ENCODE measurements around the gene GPATCH1. TPM values are rescaled to one million over a fixed set of nuclear protein-coding genes. Genes with fewer than 3 reads are reported as not detected.

The GPATCH1 gene
- total and polyA plus RNA-seq, 10 of the 15 experiments (the other 5 are each of a cell fraction or from before 2014, with no cell fraction given), result 4.5 to 9.6 (median 7.2) TPM

DNA sequence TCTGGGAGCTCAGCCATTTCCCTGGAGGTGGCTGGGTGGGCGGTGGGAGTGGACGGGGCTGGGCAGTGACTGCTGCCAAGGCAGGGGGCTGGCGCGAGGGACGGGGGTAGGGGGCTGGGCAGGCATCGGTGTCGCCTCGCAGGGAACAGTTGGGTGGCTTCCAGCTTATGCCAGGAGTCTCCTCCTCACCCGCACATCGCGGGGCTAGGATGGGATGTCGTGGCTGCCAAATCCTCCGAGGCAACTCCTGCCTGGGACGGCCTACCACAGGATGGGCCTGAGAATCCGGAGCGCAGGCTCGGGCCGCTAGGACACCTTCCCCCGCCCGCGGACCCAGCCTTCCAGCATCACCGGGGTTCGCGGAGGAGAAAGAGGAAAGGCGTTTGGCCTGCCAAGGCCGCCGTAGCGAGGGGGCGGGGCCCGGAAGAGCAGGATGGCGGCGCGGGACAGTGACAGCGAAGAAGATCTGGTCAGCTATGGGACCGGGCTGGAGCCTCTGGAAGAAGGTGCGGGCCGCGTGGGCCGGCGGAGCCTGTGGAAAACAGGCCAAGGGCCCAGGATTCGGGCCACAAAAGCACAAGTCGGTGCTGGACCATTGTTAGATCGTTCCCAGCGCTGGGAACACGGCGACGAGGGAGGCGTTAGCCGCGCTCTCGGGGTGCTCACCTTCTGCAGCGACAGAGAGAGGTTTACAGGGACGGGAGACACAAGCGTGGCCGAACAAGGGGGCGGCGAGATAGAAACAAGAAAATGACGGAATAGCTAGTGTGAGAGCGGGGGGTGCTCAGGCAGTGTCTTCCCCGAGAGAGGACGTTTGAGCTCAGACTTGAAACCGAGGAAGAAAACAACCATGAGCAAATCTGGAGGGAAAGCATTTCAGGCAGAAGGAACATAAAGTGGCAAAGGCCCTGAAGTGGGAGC lies at the start of gene GPATCH1 (continued):
- TF ChIP-seq EED (IDR thresholded peaks at IDR 0.05; ENCODE audit: low read depth) (peak; percentile 36; the same call in 1 of the 2 replicates), BACH1 (IDR thresholded peaks at IDR 0.05; ENCODE audit: borderline replicate concordance) (peak; percentile 49; the same call in 1 of the 2 replicates), IKZF2 (IDR thresholded peaks at IDR 0.05) (peak in 1 of 2 experiments; percentile 47; a peak in 1 of 4 replicates), ZZZ3 (IDR thresholded peaks at IDR 0.05; ENCODE audit: control insufficient read depth, insufficient read length, low read depth) (no peak), ELK1 (IDR thresholded peaks at IDR 0.05; ENCODE audit: low read depth, low read length) (peak; percentile 70), SIN3A (IDR thresholded peaks at IDR 0.05; ENCODE audit: low read depth, low read length) (peak; percentile 90), FOS (IDR thresholded peaks at IDR 0.05; ENCODE audit: borderline replicate concordance, extremely low read depth, insufficient read length) (no peak), HCFC1 (IDR thresholded peaks at IDR 0.05; ENCODE audit: low read length) (peak; percentile 68), DPF2 (IDR thresholded peaks at IDR 0.05) (0 out of 2 replicates have a peak, but pooled peaks have one; percentile 34), IKZF1 (conservative IDR thresholded peaks at IDR 0.05) (peak; percentile 80), TAF1 (IDR thresholded peaks at IDR 0.05; ENCODE audit: borderline replicate concordance, low read depth, low read length) (peak; percentile 85; the same call in 1 of the 2 replicates), POLR2AphosphoS5 (IDR thresholded peaks at IDR 0.05; ENCODE audit: low read length) (peak; percentile 76; the same call in 1 of the 2 replicates), YY1 (IDR thresholded peaks at IDR 0.05; ENCODE audit: low read depth, low read length) (peak; percentile 94), SP1 (IDR thresholded peaks at IDR 0.05; ENCODE audit: low read depth, low read length) (peak; percentile 90), JUNB (IDR thresholded peaks at IDR 0.05) (no peak), SMARCA5 (IDR thresholded peaks at IDR 0.05) (0 out of 2 replicates have a peak, but pooled peaks have one; percentile 46)
- TF ChIP-seq, protein P1, sequence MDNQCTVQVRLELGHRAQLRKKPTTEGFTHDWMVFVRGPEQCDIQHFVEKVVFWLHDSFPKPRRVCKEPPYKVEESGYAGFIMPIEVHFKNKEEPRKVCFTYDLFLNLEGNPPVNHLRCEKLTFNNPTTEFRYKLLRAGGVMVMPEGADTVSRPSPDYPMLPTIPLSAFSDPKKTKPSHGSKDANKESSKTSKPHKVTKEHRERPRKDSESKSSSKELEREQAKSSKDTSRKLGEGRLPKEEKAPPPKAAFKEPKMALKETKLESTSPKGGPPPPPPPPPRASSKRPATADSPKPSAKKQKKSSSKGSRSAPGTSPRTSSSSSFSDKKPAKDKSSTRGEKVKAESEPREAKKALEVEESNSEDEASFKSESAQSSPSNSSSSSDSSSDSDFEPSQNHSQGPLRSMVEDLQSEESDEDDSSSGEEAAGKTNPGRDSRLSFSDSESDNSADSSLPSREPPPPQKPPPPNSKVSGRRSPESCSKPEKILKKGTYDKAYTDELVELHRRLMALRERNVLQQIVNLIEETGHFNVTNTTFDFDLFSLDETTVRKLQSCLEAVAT (IDR thresholded peaks at IDR 0.05), result peak; percentile 64
- TF ChIP-seq, protein P2, sequence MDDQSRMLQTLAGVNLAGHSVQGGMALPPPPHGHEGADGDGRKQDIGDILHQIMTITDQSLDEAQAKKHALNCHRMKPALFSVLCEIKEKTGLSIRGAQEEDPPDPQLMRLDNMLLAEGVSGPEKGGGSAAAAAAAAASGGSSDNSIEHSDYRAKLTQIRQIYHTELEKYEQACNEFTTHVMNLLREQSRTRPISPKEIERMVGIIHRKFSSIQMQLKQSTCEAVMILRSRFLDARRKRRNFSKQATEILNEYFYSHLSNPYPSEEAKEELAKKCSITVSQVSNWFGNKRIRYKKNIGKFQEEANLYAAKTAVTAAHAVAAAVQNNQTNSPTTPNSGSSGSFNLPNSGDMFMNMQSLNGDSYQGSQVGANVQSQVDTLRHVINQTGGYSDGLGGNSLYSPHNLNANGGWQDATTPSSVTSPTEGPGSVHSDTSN (IDR thresholded peaks at IDR 0.05; ENCODE audit: insufficient replicate concordance, low read depth, low read length), result peak; percentile 43
- TF ChIP-seq, protein P3, sequence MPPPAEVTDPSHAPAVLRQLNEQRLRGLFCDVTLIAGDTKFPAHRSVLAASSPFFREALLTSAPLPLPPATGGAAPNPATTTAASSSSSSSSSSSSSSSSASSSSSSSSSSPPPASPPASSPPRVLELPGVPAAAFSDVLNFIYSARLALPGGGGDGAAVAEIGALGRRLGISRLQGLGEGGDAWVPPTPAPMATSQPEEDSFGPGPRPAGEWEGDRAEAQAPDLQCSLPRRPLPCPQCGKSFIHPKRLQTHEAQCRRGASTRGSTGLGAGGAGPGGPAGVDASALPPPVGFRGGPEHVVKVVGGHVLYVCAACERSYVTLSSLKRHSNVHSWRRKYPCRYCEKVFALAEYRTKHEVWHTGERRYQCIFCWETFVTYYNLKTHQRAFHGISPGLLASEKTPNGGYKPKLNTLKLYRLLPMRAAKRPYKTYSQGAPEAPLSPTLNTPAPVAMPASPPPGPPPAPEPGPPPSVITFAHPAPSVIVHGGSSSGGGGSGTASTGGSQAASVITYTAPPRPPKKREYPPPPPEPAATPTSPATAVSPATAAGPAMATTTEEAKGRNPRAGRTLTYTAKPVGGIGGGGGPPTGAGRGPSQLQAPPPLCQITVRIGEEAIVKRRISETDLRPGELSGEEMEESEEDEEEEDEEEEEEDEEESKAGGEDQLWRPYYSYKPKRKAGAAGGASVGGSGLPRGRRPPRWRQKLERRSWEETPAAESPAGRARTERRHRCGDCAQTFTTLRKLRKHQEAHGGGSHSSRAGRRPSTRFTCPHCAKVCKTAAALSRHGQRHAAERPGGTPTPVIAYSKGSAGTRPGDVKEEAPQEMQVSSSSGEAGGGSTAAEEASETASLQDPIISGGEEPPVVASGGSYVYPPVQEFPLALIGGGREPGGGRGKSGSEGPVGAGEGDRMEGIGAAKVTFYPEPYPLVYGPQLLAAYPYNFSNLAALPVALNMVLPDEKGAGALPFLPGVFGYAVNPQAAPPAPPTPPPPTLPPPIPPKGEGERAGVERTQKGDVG (CRISPR knock-in tag; IDR thresholded peaks at IDR 0.05), result no peak
- TF ChIP-seq, protein P4, sequence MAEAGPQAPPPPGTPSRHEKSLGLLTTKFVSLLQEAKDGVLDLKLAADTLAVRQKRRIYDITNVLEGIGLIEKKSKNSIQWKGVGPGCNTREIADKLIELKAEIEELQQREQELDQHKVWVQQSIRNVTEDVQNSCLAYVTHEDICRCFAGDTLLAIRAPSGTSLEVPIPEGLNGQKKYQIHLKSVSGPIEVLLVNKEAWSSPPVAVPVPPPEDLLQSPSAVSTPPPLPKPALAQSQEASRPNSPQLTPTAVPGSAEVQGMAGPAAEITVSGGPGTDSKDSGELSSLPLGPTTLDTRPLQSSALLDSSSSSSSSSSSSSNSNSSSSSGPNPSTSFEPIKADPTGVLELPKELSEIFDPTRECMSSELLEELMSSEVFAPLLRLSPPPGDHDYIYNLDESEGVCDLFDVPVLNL (IDR thresholded peaks at IDR 0.05; ENCODE audit: low read depth, low read length), result peak; percentile 28; the same call in 1 of the 2 replicates
